Measurements from ENCODE around the gene HOXC6. TPM values are rescaled to one million over a fixed set of nuclear protein-coding genes. Genes with fewer than 3 reads are reported as not detected.
A peak's percentile ranks its signal among the peaks of the same experiment; 100 is the strongest.

The HOXC6 gene
- total RNA-seq, 1 donor from 2014 or later, result not detected

DNA sequence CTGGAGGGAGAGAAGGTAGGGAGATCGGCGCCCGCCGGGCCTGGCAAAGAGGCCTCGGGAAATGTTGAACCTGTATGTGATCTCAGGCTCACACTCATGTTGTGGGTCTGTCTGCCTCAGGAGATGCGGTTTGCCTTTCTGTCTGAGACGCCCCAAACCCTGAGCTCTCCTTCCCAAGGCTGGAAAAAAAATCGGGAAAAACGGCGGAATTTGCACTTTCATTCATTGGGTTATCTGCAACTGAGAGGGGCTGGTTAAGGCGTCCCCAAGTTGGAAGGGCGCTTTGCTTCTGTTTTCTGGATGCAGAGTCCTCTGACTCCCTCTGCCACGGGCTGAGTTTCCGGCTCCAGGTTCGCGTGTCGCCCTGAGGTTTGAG is 33.2 kb upstream of the HOXC6 start:
- H3K36me3 Mint-ChIP-seq, result no peaks in the 10 kb centered on the region
- H3K4me2 ChIP-seq, result no peak overlapping the region
- H3K27me3 Mint-ChIP-seq (ENCODE audit: insufficient read depth, low read depth), result peaks cover 98% of the 10 kb centered on the region
- peaks cover 2% of the 10 kb centered on the region for H3K4me1 Mint-ChIP-seq
- TF ChIP-seq EZH2phosphoT487 (IDR thresholded peaks at IDR 0.05) (peak; percentile 65), EZH2 (IDR thresholded peaks at IDR 0.05) (no peak)
- H3F3A ChIP-seq (ENCODE audit: low read depth), result no peaks in the 10 kb centered on the region
- peaks cover 5% of the 10 kb centered on the region for H3K9me3 Mint-ChIP-seq
- H3K4me3 ChIP-seq, result no peak overlapping the region
- no peak for DNase-seq (ENCODE audit: low spot score)
- H4K20me1 ChIP-seq (ENCODE audit: low read depth), result peaks cover 93% of the 10 kb centered on the region
- no peaks in the 10 kb centered on the region for H3K9me3 ChIP-seq (ENCODE audit: low read depth)
- no peak overlapping the region for H2AFZ ChIP-seq (replicated peaks)
- peaks cover 100% of the 10 kb centered on the region for H3K27me3 ChIP-seq
- H3K27ac Mint-ChIP-seq, result no peak overlapping the region
- no peaks in the 10 kb centered on the region for H3K79me2 ChIP-seq (ENCODE audit: low read depth)
- H3K4me3 Mint-ChIP-seq, result no peak overlapping the region
- no peaks in the 10 kb centered on the region for H3K4me1 ChIP-seq
- H3K9ac ChIP-seq, result no peak overlapping the region
- H3K27ac ChIP-seq, result no peak overlapping the region
- H3K36me3 ChIP-seq, result no peaks in the 10 kb centered on the region

DNA sequence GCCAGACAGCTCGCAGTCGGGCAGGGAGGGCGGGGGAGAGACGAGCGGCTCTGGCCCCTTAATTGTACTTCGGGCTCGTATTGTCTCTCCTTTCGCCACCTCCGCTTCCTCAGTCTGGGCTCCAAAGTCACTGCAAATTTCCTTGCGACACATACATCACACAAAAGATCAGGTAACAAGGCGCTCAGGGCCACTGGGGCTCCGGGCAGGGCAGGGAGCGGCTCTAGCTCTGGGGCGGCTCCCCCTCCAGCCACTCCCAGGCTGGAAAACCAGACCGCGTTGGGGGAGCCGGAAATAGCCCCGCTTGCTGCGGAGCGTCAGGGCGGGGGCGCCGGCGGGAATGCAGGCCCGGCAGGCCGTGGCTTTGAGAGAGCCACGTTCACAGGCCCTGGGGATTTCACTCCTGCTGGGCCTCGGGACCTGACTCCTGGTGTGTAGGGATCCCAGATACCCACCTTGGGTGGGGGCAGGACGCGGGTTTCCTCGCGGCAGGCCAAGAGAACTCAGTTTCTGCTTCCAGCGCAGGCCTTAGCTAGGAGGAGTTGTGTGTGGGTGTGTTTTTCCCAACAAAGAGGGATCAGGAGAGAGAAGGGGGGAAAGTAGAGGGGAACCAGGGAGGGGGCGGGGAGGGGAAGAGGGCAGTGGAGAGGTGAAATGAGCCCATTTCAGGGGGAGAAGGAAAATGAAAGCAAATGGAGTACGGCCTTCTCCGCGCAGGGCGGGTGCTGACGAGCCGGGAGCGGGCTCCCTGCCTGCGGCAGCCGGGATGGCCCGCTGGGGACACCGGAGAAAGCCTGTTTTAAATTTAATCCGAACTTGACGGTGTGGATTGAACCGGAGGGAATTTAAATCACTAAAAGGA is 32.6 kb upstream of the HOXC6 start:
- Histone ChIP-seq H3K4me1 (no peaks in the 10 kb centered on the region), H3K79me2 (ENCODE audit: low read depth) (no peaks in the 10 kb centered on the region), H3K36me3 (no peaks in the 10 kb centered on the region), H3K9ac (no peak overlapping the region), H4K20me1 (ENCODE audit: low read depth) (peaks cover 92% of the 10 kb centered on the region), H3K4me2 (no peak overlapping the region), H3K27ac (no peak overlapping the region), H2AFZ (replicated peaks) (no peak overlapping the region), H3K9me3 (ENCODE audit: low read depth) (no peaks in the 10 kb centered on the region), H3F3A (ENCODE audit: low read depth) (no peaks in the 10 kb centered on the region), H3K27me3 (peaks cover 100% of the 10 kb centered on the region), H3K4me3 (no peak overlapping the region)
- TF ChIP-seq EZH2phosphoT487 (IDR thresholded peaks at IDR 0.05), result peak; percentile 95
- TF ChIP-seq CTCF (IDR thresholded peaks at IDR 0.05), result no peak
- peak; percentile 95 for TF ChIP-seq EZH2 (IDR thresholded peaks at IDR 0.05)
- H3K36me3 Mint-ChIP-seq, result no peaks in the 10 kb centered on the region
- H3K27me3 Mint-ChIP-seq (ENCODE audit: insufficient read depth, low read depth), result peaks cover 98% of the 10 kb centered on the region
- peaks cover 5% of the 10 kb centered on the region for H3K9me3 Mint-ChIP-seq
- H3K4me3 Mint-ChIP-seq, result peak overlapping the region; percentile 27
- H3K4me1 Mint-ChIP-seq, result peaks cover 2% of the 10 kb centered on the region
- no peak overlapping the region for H3K27ac Mint-ChIP-seq
- DNase-seq (ENCODE audit: low spot score), result no peak

- Histone ChIP-seq H3K4me1 (no peaks in the 10 kb centered on the region), H3K36me3 (no peaks in the 10 kb centered on the region), H3K9ac (no peak overlapping the region), H3K4me2 (no peak overlapping the region), H3K27me3 (peaks cover 100% of the 10 kb centered on the region), H3F3A (ENCODE audit: low read depth) (no peaks in the 10 kb centered on the region), H3K79me2 (ENCODE audit: low read depth) (no peaks in the 10 kb centered on the region), H3K9me3 (ENCODE audit: low read depth) (no peaks in the 10 kb centered on the region), H4K20me1 (ENCODE audit: low read depth) (peaks cover 92% of the 10 kb centered on the region), H2AFZ (replicated peaks) (no peak overlapping the region), H3K27ac (no peak overlapping the region), H3K4me3 (no peak overlapping the region)
- no peak overlapping the region for H3K27ac Mint-ChIP-seq
- no peaks in the 10 kb centered on the region for H3K36me3 Mint-ChIP-seq
- no peak overlapping the region for H3K4me3 Mint-ChIP-seq
- peaks cover 98% of the 10 kb centered on the region for H3K27me3 Mint-ChIP-seq (ENCODE audit: insufficient read depth, low read depth)
- H3K9me3 Mint-ChIP-seq, result peaks cover 5% of the 10 kb centered on the region
- TF ChIP-seq EZH2phosphoT487 (IDR thresholded peaks at IDR 0.05) (no peak), EZH2 (IDR thresholded peaks at IDR 0.05) (no peak), CTCF (IDR thresholded peaks at IDR 0.05) (no peak)
- peaks cover 2% of the 10 kb centered on the region for H3K4me1 Mint-ChIP-seq
- DNase-seq (ENCODE audit: low spot score), result no peak
Measured at GRCh38 chr12:53996240-53997203, 31.7 kb upstream of the HOXC6 start.
